Suprapubic skin (tissue), 4 donors: ENCODE results near the gene PARD6B.

Experiments used
- CTCF ChIP-seq, 2 donors: fragments of 200-600 bp in 1 of 2; fragments of 450-650 bp in 1 of 2; sonication (generic) in 1 of 2; IDR thresholded peaks; one replicate each; pipeline ENCODE4 v1.5.1; 2016 to 2019; ENCODE audit warnings: antibody characterized with exemption in 2 of 2, mild to moderate bottlenecking in 1 of 2, moderate library complexity in 1 of 2
- EP300 ChIP-seq: sonication (generic); formaldehyde crosslinking; IDR thresholded peaks from one replicate; pipeline ENCODE4 v1.6.1; 2017; ENCODE audit warnings: antibody characterized with exemption
- POLR2A ChIP-seq, 2 donors: fragments of 450-650 bp; IDR thresholded peaks; one replicate each; pipeline ENCODE4 v1.6.1; 2017; ENCODE audit warnings: antibody characterized with exemption in 2 of 2, mild to moderate bottlenecking in 2 of 2, moderate library complexity in 2 of 2
- POLR2AphosphoS5 ChIP-seq, 3 donors: sonication (generic); formaldehyde crosslinking; IDR thresholded peaks; one replicate each; pipeline ENCODE4 v1.6.1; 2017; ENCODE audit warnings: antibody characterized with exemption in 3 of 3

- TF ChIP-seq CTCF (IDR thresholded peaks at IDR 0.05), result no peak
- peak in 1 of 3 donors; percentile 24 for TF ChIP-seq POLR2AphosphoS5 (IDR thresholded peaks at IDR 0.05)
- no peak for TF ChIP-seq POLR2A (IDR thresholded peaks at IDR 0.05)
- TF ChIP-seq EP300, result no peak
These were observed 41.3 kb upstream of the PARD6B start for GRCh38 chr20:50689864-50690649.
